ENCODE measurements around the gene NHEJ1.

DNA sequence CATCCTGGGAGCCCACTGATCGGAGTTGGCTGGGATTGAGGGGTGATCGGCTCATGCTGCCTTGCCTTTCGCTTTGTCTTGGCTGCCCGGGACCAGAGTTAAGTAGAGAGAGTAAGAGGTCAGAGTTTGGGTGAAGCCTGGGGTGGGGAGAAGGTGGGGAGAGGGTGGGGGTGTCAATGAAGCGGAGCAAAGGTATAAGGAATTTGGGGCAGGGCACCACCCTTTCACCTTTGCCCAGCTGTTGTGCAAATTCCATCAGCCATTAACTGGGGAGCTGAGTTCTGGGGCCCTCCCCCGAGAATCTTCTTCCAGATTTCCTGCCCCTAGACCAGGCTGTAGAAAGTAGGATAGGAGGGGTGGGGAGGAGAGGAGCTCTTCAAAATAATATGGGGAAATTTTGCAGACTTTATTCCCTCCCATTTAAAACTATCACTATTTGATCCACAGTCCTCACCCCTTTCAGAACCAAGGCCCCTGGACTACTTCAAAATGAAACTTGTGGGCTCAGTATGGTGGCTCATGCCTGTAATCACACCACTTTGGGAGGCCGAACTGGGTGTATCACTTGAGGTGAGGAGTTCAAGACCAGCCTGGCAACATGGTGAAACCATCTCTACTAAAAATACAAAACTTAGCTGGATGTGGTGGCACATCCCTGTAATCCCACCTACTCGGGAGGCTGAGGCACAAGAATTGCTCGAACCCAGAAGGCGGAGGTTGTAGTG lies 9.5 kb upstream of the NHEJ1 start, which contains the start of gene SLC23A3:
- TF ChIP-seq, protein P1, sequence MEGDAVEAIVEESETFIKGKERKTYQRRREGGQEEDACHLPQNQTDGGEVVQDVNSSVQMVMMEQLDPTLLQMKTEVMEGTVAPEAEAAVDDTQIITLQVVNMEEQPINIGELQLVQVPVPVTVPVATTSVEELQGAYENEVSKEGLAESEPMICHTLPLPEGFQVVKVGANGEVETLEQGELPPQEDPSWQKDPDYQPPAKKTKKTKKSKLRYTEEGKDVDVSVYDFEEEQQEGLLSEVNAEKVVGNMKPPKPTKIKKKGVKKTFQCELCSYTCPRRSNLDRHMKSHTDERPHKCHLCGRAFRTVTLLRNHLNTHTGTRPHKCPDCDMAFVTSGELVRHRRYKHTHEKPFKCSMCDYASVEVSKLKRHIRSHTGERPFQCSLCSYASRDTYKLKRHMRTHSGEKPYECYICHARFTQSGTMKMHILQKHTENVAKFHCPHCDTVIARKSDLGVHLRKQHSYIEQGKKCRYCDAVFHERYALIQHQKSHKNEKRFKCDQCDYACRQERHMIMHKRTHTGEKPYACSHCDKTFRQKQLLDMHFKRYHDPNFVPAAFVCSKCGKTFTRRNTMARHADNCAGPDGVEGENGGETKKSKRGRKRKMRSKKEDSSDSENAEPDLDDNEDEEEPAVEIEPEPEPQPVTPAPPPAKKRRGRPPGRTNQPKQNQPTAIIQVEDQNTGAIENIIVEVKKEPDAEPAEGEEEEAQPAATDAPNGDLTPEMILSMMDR (IDR thresholded peaks at IDR 0.05; ENCODE audit: low read depth, low read length, poor library complexity, severe bottlenecking), result no peak
- no peak for TF ChIP-seq EZH2phosphoT487 (IDR thresholded peaks at IDR 0.05; ENCODE audit: borderline replicate concordance, low read length)

All from DOHH2 (cell line).